Activated CD4-positive, alpha-beta T cell treated with anti-CD3 and anti-CD28 coated beads, Interleukin-2, amount 10 ng/mL, durations not matched to agents 24 days and 14 days (primary cell): ENCODE measurements around the gene SSNA1. TPM values are rescaled to one million over a fixed set of nuclear protein-coding genes. Genes with fewer than 3 reads are reported as not detected.

ENCODE experiments used
- total RNA-seq: library from RNA; stranded (reverse); gene quantifications from 2 replicates; pipeline ENCODE4 v1.2.3, GENCODE V29; 2022

Gene SSNA1
- total RNA-seq, 1 donor from 2014 or later = 95.1 TPM

Other genes with a start within 250 kb of the SSNA1 start
- 92.7 and 93.6 TPM in 2 replicates for gene FBXW5, start 243.9 kb upstream of the SSNA1 start, total RNA-seq
- 0.69 and 1.7 TPM in 2 replicates for gene C8G, start 243.4 kb upstream of the SSNA1 start, total RNA-seq
- 1.3 and 2.3 TPM in 2 replicates for gene LCN12, start 236.4 kb upstream of the SSNA1 start, total RNA-seq
- gene PTGDS, start 211.2 kb upstream of the SSNA1 start, total RNA-seq = not detected in 2 replicates
- gene LCNL1, start 205.7 kb upstream of the SSNA1 start, total RNA-seq = not detected in 2 replicates
- 87.8 and 90.2 TPM in 2 replicates for gene PAXX, start 196.3 kb upstream of the SSNA1 start, total RNA-seq
- gene CLIC3, start 192.1 kb upstream of the SSNA1 start, total RNA-seq = not detected in 2 replicates
- 25.0 and 25.9 TPM in 2 replicates for gene ABCA2, start 160.4 kb upstream of the SSNA1 start, total RNA-seq
- 0.09 TPM in 1 of 2 replicates, not detected in the other for gene FUT7, start 156.6 kb upstream of the SSNA1 start, total RNA-seq
- gene NPDC1, start 142.5 kb upstream of the SSNA1 start, total RNA-seq = 58.1 and 59.4 TPM in 2 replicates
- gene ENTPD2, start 134.6 kb upstream of the SSNA1 start, total RNA-seq = 0.21 TPM in 1 of 2 replicates, not detected in the other
- gene SAPCD2, start 118.1 kb upstream of the SSNA1 start, total RNA-seq = 22.8 and 23.8 TPM in 2 replicates
- gene UAP1L1, start 111.2 kb upstream of the SSNA1 start, total RNA-seq = 17.1 and 19.1 TPM in 2 replicates
- 49.7 and 50.1 TPM in 2 replicates for gene MAN1B1, start 101.7 kb upstream of the SSNA1 start, total RNA-seq
- 365 and 375 TPM in 2 replicates for gene DPP7, start 73.9 kb upstream of the SSNA1 start, total RNA-seq
- gene GRIN1, start 49.5 kb upstream of the SSNA1 start, total RNA-seq = 0.07 TPM in 1 of 2 replicates, not detected in the other
- not detected in 2 replicates for gene LRRC26, start 18.6 kb upstream of the SSNA1 start, total RNA-seq
- gene TMEM210, start 16.6 kb upstream of the SSNA1 start, total RNA-seq = not detected in 2 replicates
- 57.4 and 58.7 TPM in 2 replicates for gene ANAPC2, start 116 bp upstream of the SSNA1 start, total RNA-seq
- 15.1 and 16.3 TPM in 2 replicates for gene TPRN, start 12.1 kb downstream of the SSNA1 start, total RNA-seq
- gene TMEM203, start 17.0 kb downstream of the SSNA1 start, total RNA-seq = 38.8 and 39.3 TPM in 2 replicates
- 45.1 and 45.6 TPM in 2 replicates for gene NDOR1, start 17.0 kb downstream of the SSNA1 start, total RNA-seq
- 12.8 and 15.2 TPM in 2 replicates for gene RNF208, start 33.6 kb downstream of the SSNA1 start, total RNA-seq
- 0.54 and 0.68 TPM in 2 replicates for gene CYSRT1, start 36.5 kb downstream of the SSNA1 start, total RNA-seq
- gene RNF224, start 38.8 kb downstream of the SSNA1 start, total RNA-seq = not detected in 2 replicates
- gene SLC34A3, start 42.2 kb downstream of the SSNA1 start, total RNA-seq = not detected in 2 replicates
- 292 and 299 TPM in 2 replicates for gene TUBB4B, start 52.6 kb downstream of the SSNA1 start, total RNA-seq
- gene STPG3, start 62.6 kb downstream of the SSNA1 start, total RNA-seq = 0.54 and 0.99 TPM in 2 replicates
- gene NELFB, start 66.7 kb downstream of the SSNA1 start, total RNA-seq = 72.4 and 75.3 TPM in 2 replicates
- 10.3 and 11.4 TPM in 2 replicates for gene TOR4A, start 89.0 kb downstream of the SSNA1 start, total RNA-seq
- 12.9 and 13.4 TPM in 2 replicates for gene NRARP, start 113.6 kb downstream of the SSNA1 start, total RNA-seq
- 4.4 and 5.2 TPM in 2 replicates for gene EXD3, start 234.5 kb downstream of the SSNA1 start, total RNA-seq
- 0.30 and 0.36 TPM in 2 replicates for gene NOXA1, start 234.7 kb downstream of the SSNA1 start, total RNA-seq